ENCODE measurements around the gene ZBTB3. TPM values are rescaled to one million over a fixed set of nuclear protein-coding genes. Genes with fewer than 3 reads are reported as not detected.

The ZBTB3 gene
- 6.1 and 10.3 TPM in 2 replicates for total RNA-seq

GRCh38 chr11:62753736-62754603 lies at the start of gene ZBTB3:
Gene ZBTB3, minus strand, starts transcription at chr11:62754160. Its CDS starts 496 bp downstream, at chr11:62753664.

GRCh38 chr11:62791501-62792201 lies 37.7 kb upstream of the ZBTB3 start, which contains the start of gene TMEM223:
Gene TMEM223, minus strand, starts transcription at chr11:62792006. Its CDS starts 12 bp downstream, at chr11:62791994.

GRCh38 chr11:62787005-62787759 lies 33.2 kb upstream of the ZBTB3 start, which contains the start of gene TMEM179B:
Gene TMEM179B, plus strand, starts transcription at chr11:62787402. Its CDS starts 30 bp downstream, at chr11:62787432.

GRCh38 chr11:62771144-62772021 lies 17.4 kb upstream of the ZBTB3 start, which contains the start of gene TAF6L:
Gene TAF6L, plus strand, starts transcription at chr11:62771396. Its CDS starts 4,388 bp downstream, at chr11:62775784.

DNA sequence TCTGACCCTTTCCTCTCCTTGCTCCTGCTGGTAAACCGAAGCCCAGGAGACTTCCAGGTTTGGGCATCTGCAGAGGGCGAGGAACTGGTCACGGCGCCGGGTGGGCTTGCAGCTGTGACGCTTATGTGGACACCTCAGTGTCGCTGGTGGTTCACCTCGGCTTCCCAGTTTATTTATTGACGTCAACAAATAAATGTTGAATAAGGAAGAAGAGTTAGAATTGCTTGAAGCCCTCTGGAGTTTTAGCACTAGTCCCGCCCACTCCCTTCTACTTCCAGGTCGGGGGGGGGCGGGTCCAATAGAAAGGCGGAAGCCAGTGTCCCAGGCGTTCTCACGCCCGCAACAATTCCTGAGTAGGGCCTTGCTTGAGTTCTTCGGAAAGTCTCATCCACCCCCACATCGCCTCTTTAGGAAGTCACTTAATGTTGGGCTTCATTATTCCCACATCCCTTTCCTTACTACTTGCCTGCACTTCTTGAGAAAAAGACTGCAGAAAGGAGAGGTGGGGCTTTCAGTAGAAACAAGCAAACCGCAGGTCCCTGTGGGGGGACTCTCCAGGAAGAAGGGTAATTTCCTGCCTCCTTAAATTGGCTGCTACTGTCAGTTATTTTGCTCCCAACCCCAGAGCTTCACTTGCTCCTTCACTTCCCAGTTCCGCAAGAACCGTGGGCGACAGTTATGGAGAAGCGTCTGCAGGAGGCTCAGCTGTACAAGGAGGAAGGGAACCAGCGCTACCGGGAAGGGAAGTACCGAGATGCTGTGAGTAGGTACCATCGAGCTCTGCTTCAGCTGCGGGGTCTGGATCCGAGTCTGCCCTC lies 25.6 kb downstream of the ZBTB3 start, which contains the start of gene TTC9C:
TSS of gene TTC9C (plus strand) at position 316 of the 818 bp plus-strand sequence. CDS start at position 679, 363 bp downstream.

DNA sequence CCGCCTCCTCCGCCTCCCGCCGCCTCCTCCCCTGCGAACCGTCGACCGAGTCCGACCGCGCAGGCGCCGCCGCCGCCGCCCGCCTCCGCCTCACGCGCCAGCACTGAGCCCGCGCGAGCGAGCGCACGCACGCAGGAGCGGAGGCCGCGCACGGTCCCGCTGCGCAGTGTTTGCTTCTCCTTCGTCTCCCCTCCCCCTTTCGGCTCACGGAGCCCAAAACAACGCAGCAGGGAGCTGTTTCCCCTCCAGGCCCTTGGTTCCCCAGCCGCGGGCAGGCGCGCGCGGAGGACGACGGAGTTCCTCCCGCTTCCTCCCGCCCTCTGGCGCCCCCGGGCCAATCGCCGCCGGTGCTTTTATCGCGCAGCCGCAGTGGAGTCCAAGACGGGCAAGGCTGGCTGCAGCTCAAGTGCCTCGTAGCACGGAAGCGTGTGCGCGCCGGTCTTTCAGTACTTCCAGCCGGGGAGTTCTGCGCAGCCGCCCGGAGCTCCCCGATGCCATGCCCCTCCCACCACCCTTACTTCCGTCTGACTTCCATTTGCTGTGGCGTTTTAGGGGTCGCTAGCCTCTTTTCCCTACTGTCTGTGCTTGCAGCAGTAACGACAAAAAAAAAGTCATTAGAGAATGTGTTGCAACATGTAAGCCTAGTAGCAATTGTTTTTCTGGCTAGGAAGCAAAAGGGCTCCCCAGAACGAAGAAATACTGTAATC lies 26.6 kb downstream of the ZBTB3 start, which contains the start of gene HNRNPUL2:
TSS of gene HNRNPUL2 (minus strand) at position 293 of the 707 bp plus-strand sequence. CDS start 301 bp downstream, outside the sequence.

GRCh38 chr11:62707277-62707861 lies 46.6 kb downstream of the ZBTB3 start, which contains the start of the genes BSCL2 and GNG3:
Gene BSCL2, minus strand, starts transcription at chr11:62707424. Its CDS starts 229 bp downstream, at chr11:62707195.
Gene GNG3, plus strand, starts transcription at chr11:62707676. Its CDS starts 620 bp downstream, at chr11:62708296.

Other genes with a start within 250 kb of the ZBTB3 start
- gene AHNAK, start 207.4 kb downstream of the ZBTB3 start, total RNA-seq: 251 and 358 TPM in 2 replicates
- gene EEF1G, start 180.3 kb downstream of the ZBTB3 start, total RNA-seq: 2,051 and 2,264 TPM in 2 replicates
- 5.5 and 9.6 TPM in 2 replicates for gene TUT1, start 162.6 kb downstream of the ZBTB3 start, total RNA-seq
- 81.7 and 109 TPM in 2 replicates for gene MTA2, start 152.3 kb downstream of the ZBTB3 start, total RNA-seq
- 17.0 and 22.9 TPM in 2 replicates for gene EML3, start 141.4 kb downstream of the ZBTB3 start, total RNA-seq
- 2.8 and 14.1 TPM in 2 replicates for gene ROM1, start 140.9 kb downstream of the ZBTB3 start, total RNA-seq
- 48.4 and 56.2 TPM in 2 replicates for gene B3GAT3, start 132.2 kb downstream of the ZBTB3 start, total RNA-seq
- gene GANAB, start 107.5 kb downstream of the ZBTB3 start, total RNA-seq: 263 and 291 TPM in 2 replicates
- gene INTS5, start 100.9 kb downstream of the ZBTB3 start, total RNA-seq: 20.6 and 26.2 TPM in 2 replicates
- gene C11orf98, start 89.0 kb downstream of the ZBTB3 start, total RNA-seq: 47.0 and 88.6 TPM in 2 replicates
- 2.9 and 20.2 TPM in 2 replicates for gene CSKMT, start 88.8 kb downstream of the ZBTB3 start, total RNA-seq
- gene UQCC3, start 82.5 kb downstream of the ZBTB3 start, total RNA-seq: 8.6 and 10.5 TPM in 2 replicates
- gene LBHD1, start 81.9 kb downstream of the ZBTB3 start, total RNA-seq: 6.9 and 11.0 TPM in 2 replicates
- 97.7 and 109 TPM in 2 replicates for gene UBXN1, start 75.1 kb downstream of the ZBTB3 start, total RNA-seq
- 5.8 and 6.6 TPM in 2 replicates for gene LRRN4CL, start 64.6 kb downstream of the ZBTB3 start, total RNA-seq
- gene BSCL2, start 46.7 kb downstream of the ZBTB3 start, total RNA-seq: 79.6 and 137 TPM in 2 replicates
- not detected in 2 replicates for gene GNG3, start 46.5 kb downstream of the ZBTB3 start, total RNA-seq
- 6.6 and 6.9 TPM in 2 replicates for gene HNRNPUL2, start 26.7 kb downstream of the ZBTB3 start, total RNA-seq
- gene TTC9C, start 25.7 kb downstream of the ZBTB3 start, total RNA-seq: 27.1 and 44.5 TPM in 2 replicates
- 96.1 and 114 TPM in 2 replicates for gene POLR2G, start 7.4 kb upstream of the ZBTB3 start, total RNA-seq
- gene TAF6L, start 17.2 kb upstream of the ZBTB3 start, total RNA-seq: 11.8 and 18.6 TPM in 2 replicates
- 73.7 and 93.1 TPM in 2 replicates for gene TMEM179B, start 33.2 kb upstream of the ZBTB3 start, total RNA-seq
- 40.9 and 43.8 TPM in 2 replicates for gene TMEM223, start 37.8 kb upstream of the ZBTB3 start, total RNA-seq
- gene NXF1, start 51.3 kb upstream of the ZBTB3 start, total RNA-seq: 26.2 and 30.5 TPM in 2 replicates
- gene STX5, start 77.9 kb upstream of the ZBTB3 start, total RNA-seq: 33.2 and 59.2 TPM in 2 replicates
- not detected in 2 replicates for gene TEX54, start 78.7 kb upstream of the ZBTB3 start, total RNA-seq
- gene WDR74, start 85.4 kb upstream of the ZBTB3 start, total RNA-seq: 39.7 and 57.4 TPM in 2 replicates
- 216 and 237 TPM in 2 replicates for gene SLC3A2, start 126.7 kb upstream of the ZBTB3 start, total RNA-seq
- gene CHRM1, start 167.2 kb upstream of the ZBTB3 start, total RNA-seq: not detected in 2 replicates
- not detected in 2 replicates for gene SLC22A6, start 230.8 kb upstream of the ZBTB3 start, total RNA-seq